ENCODE measurements around the gene NTNG1. TPM values are rescaled to one million over a fixed set of nuclear protein-coding genes. Genes with fewer than 3 reads are reported as not detected.

The NTNG1 gene
- total RNA-seq, 1 donor from 2014 or later = 2.4 TPM

- DNase-seq (ENCODE audit: low read depth) (no peak), FAIRE-seq (no peak)
- no peak for TF ChIP-seq CTCF (IDR thresholded peaks at IDR 0.05; ENCODE audit: insufficient read depth, low read length, severe bottlenecking)
- Histone ChIP-seq H3K36me3 (ENCODE audit: control insufficient read depth, insufficient read depth, low read length) (no peaks in the 10 kb centered on the region), H3K4me3 (ENCODE audit: low read depth, low read length) (no peak overlapping the region), H3K27me3 (ENCODE audit: control insufficient read depth, insufficient read depth, low read length) (no peaks in the 10 kb centered on the region)
These were observed 298.7 kb downstream of the NTNG1 start for GRCh38 chr1:107439567-107439966.

- H3K27me3 ChIP-seq (ENCODE audit: control insufficient read depth, insufficient read depth, low read length) = no peaks in the 10 kb centered on the region
- DNase-seq (ENCODE audit: low read depth) (no peak), FAIRE-seq (no peak)
- no peak overlapping the region for H3K4me3 ChIP-seq (ENCODE audit: low read depth, low read length)
- H3K36me3 ChIP-seq (ENCODE audit: control insufficient read depth, insufficient read depth, low read length) = no peaks in the 10 kb centered on the region
- no peak for TF ChIP-seq CTCF (IDR thresholded peaks at IDR 0.05; ENCODE audit: insufficient read depth, low read length, severe bottlenecking)
These were observed 301.7 kb downstream of the NTNG1 start for GRCh38 chr1:107442551-107442950.

- TF ChIP-seq CTCF (IDR thresholded peaks at IDR 0.05; ENCODE audit: insufficient read depth, low read length, severe bottlenecking) = no peak
- no peaks in the 10 kb centered on the region for H3K27me3 ChIP-seq (ENCODE audit: control insufficient read depth, insufficient read depth, low read length)
- no peaks in the 10 kb centered on the region for H3K36me3 ChIP-seq (ENCODE audit: control insufficient read depth, insufficient read depth, low read length)
- DNase-seq (ENCODE audit: low read depth) (no peak), FAIRE-seq (no peak)
- H3K4me3 ChIP-seq (ENCODE audit: low read depth, low read length) = no peak overlapping the region
These were observed 302.2 kb downstream of the NTNG1 start for GRCh38 chr1:107443027-107443426.

- Histone ChIP-seq H3K4me3 (ENCODE audit: low read depth, low read length) (no peak overlapping the region), H3K27me3 (ENCODE audit: control insufficient read depth, insufficient read depth, low read length) (no peaks in the 10 kb centered on the region), H3K36me3 (ENCODE audit: control insufficient read depth, insufficient read depth, low read length) (no peaks in the 10 kb centered on the region)
- FAIRE-seq = no peak
- no peak for DNase-seq (ENCODE audit: low read depth)
- TF ChIP-seq CTCF (IDR thresholded peaks at IDR 0.05; ENCODE audit: insufficient read depth, low read length, severe bottlenecking) = no peak
These were observed 303.0 kb downstream of the NTNG1 start for GRCh38 chr1:107443860-107444259.

- no peak for FAIRE-seq
These were observed 303.5 kb downstream of the NTNG1 start for GRCh38 chr1:107444302-107444701.

More at GRCh38 chr1:107444302-107444701, 303.5 kb downstream of the NTNG1 start:
- Histone ChIP-seq H3K36me3 (ENCODE audit: control insufficient read depth, insufficient read depth, low read length) (no peaks in the 10 kb centered on the region), H3K4me3 (ENCODE audit: low read depth, low read length) (no peak overlapping the region), H3K27me3 (ENCODE audit: control insufficient read depth, insufficient read depth, low read length) (no peaks in the 10 kb centered on the region)
- TF ChIP-seq CTCF (IDR thresholded peaks at IDR 0.05; ENCODE audit: insufficient read depth, low read length, severe bottlenecking) = no peak
- no peak for DNase-seq (ENCODE audit: low read depth)

Data from bronchial epithelial cell (primary cell).